ENCODE data around the gene VEPH1. TPM values are rescaled to one million over a fixed set of nuclear protein-coding genes. Genes with fewer than 3 reads are reported as not detected.

Gene VEPH1
- total and polyA plus RNA-seq, 12 donors = 0.07 to 0.85 (median 0.56) TPM; not detected in 5

DNA sequence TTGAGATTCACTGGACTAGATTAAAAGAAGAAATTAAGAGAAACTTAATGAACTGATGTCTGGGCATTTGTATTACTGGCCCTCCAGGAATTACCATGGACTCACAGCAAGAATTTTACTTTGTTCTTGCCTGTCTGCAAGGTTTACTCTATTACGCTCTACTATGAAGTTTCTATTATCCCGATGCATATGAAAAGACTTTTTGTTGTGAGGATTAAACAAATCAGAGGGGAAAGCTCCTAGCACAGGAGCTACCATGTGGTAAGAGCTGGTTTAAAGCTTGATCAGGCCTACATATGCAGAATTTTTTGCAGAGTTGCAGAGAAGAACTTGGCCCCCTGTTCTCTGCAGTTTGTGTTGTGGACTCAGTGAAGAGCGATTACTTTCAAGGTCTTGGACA lies 128.3 kb downstream of the VEPH1 start:
- Histone ChIP-seq H3K27ac (no peak overlapping the region), H3K36me3 (no peaks in the 10 kb centered on the region), H3K4me3 (no peak overlapping the region), H3K27me3 (no peaks in the 10 kb centered on the region), H3K9me3 (no peaks in the 10 kb centered on the region), H3K4me1 (peaks cover 0 to 5% (median 3%) of the 10 kb centered on the region in 9 donors)
- intact Hi-C loops (cut with DNase I) = loop anchor here in 1 of 10 donors (10.0 kb wide), 1 partner anchor 170 kb away; no protein-coding TSS in a partner anchor
- no peak for ATAC-seq
- TF ChIP-seq, protein P1, sequence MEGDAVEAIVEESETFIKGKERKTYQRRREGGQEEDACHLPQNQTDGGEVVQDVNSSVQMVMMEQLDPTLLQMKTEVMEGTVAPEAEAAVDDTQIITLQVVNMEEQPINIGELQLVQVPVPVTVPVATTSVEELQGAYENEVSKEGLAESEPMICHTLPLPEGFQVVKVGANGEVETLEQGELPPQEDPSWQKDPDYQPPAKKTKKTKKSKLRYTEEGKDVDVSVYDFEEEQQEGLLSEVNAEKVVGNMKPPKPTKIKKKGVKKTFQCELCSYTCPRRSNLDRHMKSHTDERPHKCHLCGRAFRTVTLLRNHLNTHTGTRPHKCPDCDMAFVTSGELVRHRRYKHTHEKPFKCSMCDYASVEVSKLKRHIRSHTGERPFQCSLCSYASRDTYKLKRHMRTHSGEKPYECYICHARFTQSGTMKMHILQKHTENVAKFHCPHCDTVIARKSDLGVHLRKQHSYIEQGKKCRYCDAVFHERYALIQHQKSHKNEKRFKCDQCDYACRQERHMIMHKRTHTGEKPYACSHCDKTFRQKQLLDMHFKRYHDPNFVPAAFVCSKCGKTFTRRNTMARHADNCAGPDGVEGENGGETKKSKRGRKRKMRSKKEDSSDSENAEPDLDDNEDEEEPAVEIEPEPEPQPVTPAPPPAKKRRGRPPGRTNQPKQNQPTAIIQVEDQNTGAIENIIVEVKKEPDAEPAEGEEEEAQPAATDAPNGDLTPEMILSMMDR (IDR thresholded peaks at IDR 0.05) = no peak
- no peak for DNase-seq
- WGBS, 2 donors = 97% methylated on average over 3 of the region's 3 CpGs

DNA sequence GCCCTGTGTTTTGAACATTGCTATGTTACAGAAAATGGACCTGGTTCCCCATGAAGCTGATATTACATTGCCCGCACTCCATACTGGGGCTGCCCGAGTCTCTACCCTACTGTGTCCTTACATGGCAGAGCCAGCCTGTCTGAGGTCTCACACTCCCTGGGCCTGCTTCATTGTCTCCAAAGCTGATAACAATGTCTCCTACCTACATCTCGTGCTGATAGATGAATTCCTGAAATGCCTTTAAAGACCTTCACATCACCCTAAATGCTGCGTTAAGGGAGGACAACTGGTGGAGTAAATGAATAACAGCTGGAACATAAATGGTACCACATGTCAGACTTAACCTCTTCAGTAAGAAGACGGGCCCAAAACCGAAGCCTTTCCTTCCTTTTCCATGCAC lies 129.4 kb downstream of the VEPH1 start:
- DNase-seq = no peak
- Histone ChIP-seq H3K4me1 (peaks cover 0 to 13% (median 6%) of the 10 kb centered on the region in 9 donors), H3K9me3 (no peaks in the 10 kb centered on the region), H3K36me3 (no peaks in the 10 kb centered on the region), H3K4me3 (no peak overlapping the region), H3K27ac (no peak overlapping the region), H3K27me3 (no peaks in the 10 kb centered on the region)
- ATAC-seq = no peak
- 70 to 79% methylated on average over 6 of the region's 6 CpGs for WGBS, 2 donors
- intact Hi-C loops (cut with DNase I) = loop anchor here in 1 of 10 donors (10.0 kb wide), 1 partner anchor 169 kb away; no protein-coding TSS in a partner anchor
- TF ChIP-seq, protein P1 (IDR thresholded peaks at IDR 0.05) = no peak

DNA sequence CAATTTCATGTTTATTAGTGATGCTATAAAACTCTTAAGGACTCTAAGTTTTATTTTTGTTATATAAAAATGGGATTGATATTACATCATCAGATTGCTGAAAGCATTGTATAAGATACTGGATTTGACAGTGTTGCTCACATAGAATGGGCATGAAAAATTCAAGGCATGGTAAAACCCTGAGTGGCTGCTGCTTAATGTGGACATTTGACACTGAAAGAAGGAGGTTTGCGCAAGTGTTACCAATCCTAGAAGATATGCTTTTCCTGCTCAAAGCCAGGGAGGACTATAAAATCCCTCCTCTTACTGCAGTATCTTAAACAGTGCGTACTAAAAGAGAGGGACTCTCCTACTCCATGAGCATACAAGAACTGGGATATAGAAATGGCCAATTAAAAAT lies 132.3 kb downstream of the VEPH1 start:
- DNase-seq (no peak), ATAC-seq (no peak)
- Histone ChIP-seq H3K27me3 (no peaks in the 10 kb centered on the region), H3K27ac (no peak overlapping the region), H3K36me3 (no peaks in the 10 kb centered on the region), H3K9me3 (no peaks in the 10 kb centered on the region), H3K4me3 (no peak overlapping the region), H3K4me1 (peaks cover 0 to 13% (median 6%) of the 10 kb centered on the region in 9 donors)
- 48 to 98% methylated on average over 2 of the region's 2 CpGs for WGBS, 2 donors
- TF ChIP-seq, protein P1 (IDR thresholded peaks at IDR 0.05) = no peak
- intact Hi-C loops (cut with DNase I) = loop anchor here in 1 of 10 donors (10.0 kb wide), 1 partner anchor 166 kb away; no protein-coding TSS in a partner anchor

DNA sequence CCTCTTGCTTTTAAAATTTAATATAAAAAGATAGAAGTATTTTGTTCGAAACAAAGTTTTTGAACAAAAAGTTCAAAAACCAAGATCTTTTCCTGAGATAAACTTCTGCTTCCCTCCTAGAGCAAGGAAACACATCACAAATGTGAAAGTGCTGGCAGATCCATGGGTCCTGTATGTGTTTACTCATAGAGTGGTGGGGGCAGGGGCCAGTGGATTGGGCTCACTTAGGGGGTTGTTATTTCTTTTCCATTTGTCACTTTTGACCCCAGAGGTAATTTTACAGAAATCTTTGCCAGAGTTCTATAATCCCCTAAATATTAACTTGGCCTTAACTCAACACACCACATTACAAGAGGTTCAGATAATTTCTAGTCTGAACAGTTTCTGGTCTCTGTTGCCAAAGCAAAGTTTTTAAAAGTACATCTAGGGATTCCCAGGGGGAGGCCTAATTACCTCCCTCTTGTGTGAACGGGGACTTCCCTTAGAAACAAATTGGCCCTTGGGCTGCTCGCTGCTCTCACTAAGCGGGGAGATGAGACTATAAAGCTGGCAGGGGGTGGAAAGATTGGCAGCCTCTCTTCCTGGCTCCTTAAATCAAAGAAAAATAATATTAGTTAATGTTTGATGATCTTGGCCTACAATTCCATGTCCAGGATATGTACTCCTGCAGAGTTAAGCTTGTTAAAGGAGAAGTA lies 133.3 kb downstream of the VEPH1 start:
- no peak overlapping the region for H3K4me3 ChIP-seq
- H3K27ac ChIP-seq = no peak overlapping the region
- ATAC-seq = peak in 5 of 8 donors; percentile 20 to 85 (median 52)
- intact Hi-C loops (cut with DNase I) = loop anchor here in 2 of 10 donors (5.0 to 10.0 kb wide), 2 partner anchors 165 to 547 kb away; no protein-coding TSS in a partner anchor
- no peaks in the 10 kb centered on the region for H3K27me3 ChIP-seq
- no peaks in the 10 kb centered on the region for H3K36me3 ChIP-seq
- H3K4me1 ChIP-seq = peaks cover 0 to 13% (median 6%) of the 10 kb centered on the region in 9 donors
- TF ChIP-seq, protein P1 (IDR thresholded peaks at IDR 0.05) = no peak
- no peaks in the 10 kb centered on the region for H3K9me3 ChIP-seq
- DNase-seq = no peak
- 44 to 45% methylated on average over 4 of the region's 4 CpGs for WGBS, 2 donors
